Adrenal gland (tissue), 12 donors: Measurements from ENCODE around the gene TMEM196. TPM values are rescaled to one million over a fixed set of nuclear protein-coding genes. Genes with fewer than 3 reads are reported as not detected.
A peak's percentile ranks its signal among the peaks of the same experiment; 100 is the strongest.

Experiments used
- DNase-seq, 7 donors: peaks; one replicate each; pipeline ENCODE4 v3.0.0-alpha.2; 2019 to 2020
- H3K27ac ChIP-seq, 5 donors: fragments of 200-600 bp; sonication (generic) in 4 of 5; 1 replicate in 3 of 5; 2 replicates in 2 of 5; pipeline versions ENCODE4 v1.5.1 to v1.8.0; 2016 to 2020; ENCODE audit warnings: mild to moderate bottlenecking in 1 of 5
- H3K27me3 ChIP-seq: fragments of 200-600 bp; 2 replicates; pipeline ENCODE4 v1.8.0; 2021
- H3K36me3 ChIP-seq, 2 donors: fragments of 200-600 bp; replicated peaks in 1 of 2; 1 replicate in 1 of 2; 2 replicates in 1 of 2; pipeline versions ENCODE4 v1.5.1 to v1.8.0; 2018 to 2022
- H3K4me1 ChIP-seq, 2 donors: fragments of 200-600 bp; replicated peaks in 1 of 2; 1 replicate in 1 of 2; 2 replicates in 1 of 2; pipeline versions ENCODE4 v1.5.1 to v1.8.0; 2018 to 2021
- H3K4me3 ChIP-seq, 4 donors: fragments of 200-600 bp; sonication (generic) in 3 of 4; one replicate each; pipeline ENCODE4 v1.5.1; 2016 to 2018
- H3K9me3 ChIP-seq, 3 donors: fragments of 200-600 bp; sonication (generic) in 1 of 3; replicated peaks in 1 of 3; 1 replicate in 2 of 3; 2 replicates in 1 of 3; pipeline versions ENCODE4 v1.5.1 to v1.8.0; 2016 to 2021
- CTCF ChIP-seq, 6 experiments: fragments of 450-650 bp in 4 of 6; fragments of 200-600 bp in 2 of 6; sonication (generic) in 1 of 6; IDR thresholded peaks; 1 replicate in 5 of 6; 2 replicates in 1 of 6; pipeline versions ENCODE4 v1.5.1 to v1.8.0; 2016 to 2021; ENCODE audit warnings: antibody characterized with exemption in 6 of 6, mild to moderate bottlenecking in 2 of 6, moderate library complexity in 1 of 6
- POLR2A ChIP-seq, 2 donors: fragments of 450-650 bp; IDR thresholded peaks; one replicate each; pipeline ENCODE4 v1.6.1; 2017; ENCODE audit warnings: antibody characterized with exemption in 2 of 2, mild to moderate bottlenecking in 2 of 2, moderate library complexity in 1 of 2
- WGBS, 4 donors: extraction: QIAGEN DNeasy Blood & Tissue Kit in 2 of 4; methylation state at CpG; one replicate each; pipeline versions ENCODE4 v1.1.5 to v1.1.7; 2013 to 2017; 5-methylcytosine and 5-hydroxymethylcytosine counted together
- intact Hi-C, 2 donors: fragments of 100-400 bp; cut with DNase I; formaldehyde crosslinking; loops; one replicate each; pipeline versions ENCODE4 v1.14.1 to v1.15.0; 2022 to 2023
- polyA plus RNA-seq, 3 donors: library from polyadenylated mRNA; stranded (reverse); fragments of 200-250 nt in 2 of 3; fragments of 350-450 nt in 1 of 3; fragmentation: Illumina TruSeq in 1 of 3; extraction: RNeasy Lipid Tissue Mini Kit (QIAGEN cat#74804) in 1 of 3; gene quantifications; one replicate each; pipeline ENCODE4 v1.2.3, GENCODE V29; 2013 to 2014
- total RNA-seq, 9 donors: library from RNA; depleted of rRNA in 4 of 9; stranded (reverse); fragments of >200 nt in 4 of 9; fragments of 120-200 nt in 1 of 9; fragmentation: NEBNext Ultra II Directional in 1 of 9; extraction: Animal tissue kit (Norgen Biotek cat#: 25700) in 1 of 9; gene quantifications; one replicate each; pipeline versions ENCODE4 v1.1.0 to v1.2.4, GENCODE V29; 2013 to 2023
- donor health status: healthy with polysubstance abuse.
- donor health status: Bipolar disorder and iron deficiency.
- donor health status: DM: yes; HTN: yes; CAD: no.
- donor health status: DM: no; HTN: no; CAD: no.
- donor health status: DM: no; HTN: no; CAD: no.
- donor health status: DM: yes; HTN: yes; CAD: no.

The TMEM196 gene
- total and polyA plus RNA-seq, 12 donors, result 0.06 to 1.1 (median 0.16) TPM; not detected in 1

GRCh38 chr7:19752020-19752419 is 21.4 kb downstream of the TMEM196 start:
- H3K4me3 ChIP-seq, result no peak overlapping the region
- TF ChIP-seq CTCF (IDR thresholded peaks at IDR 0.05), result no peak
- no peak for TF ChIP-seq POLR2A (IDR thresholded peaks at IDR 0.05)
- no peaks in the 10 kb centered on the region for H3K27me3 ChIP-seq
- WGBS, 4 donors, result 78 to 87% (median 84%) methylated on average over 3 of the region's 3 CpGs
- no peaks in the 10 kb centered on the region for H3K36me3 ChIP-seq
- H3K9me3 ChIP-seq, result no peaks in the 10 kb centered on the region
- H3K27ac ChIP-seq, result no peak overlapping the region
- H3K4me1 ChIP-seq, result no peaks in the 10 kb centered on the region
- DNase-seq, result no peak
- intact Hi-C loops, result loop anchor here in 1 of 2 donors (10.0 kb wide), 1 partner anchor 423 kb away; no protein-coding TSS in a partner anchor

- Histone ChIP-seq H3K36me3 (no peaks in the 10 kb centered on the region), H3K4me3 (no peak overlapping the region), H3K27ac (no peak overlapping the region), H3K27me3 (no peaks in the 10 kb centered on the region), H3K9me3 (no peaks in the 10 kb centered on the region), H3K4me1 (no peaks in the 10 kb centered on the region)
- no peak for DNase-seq
- TF ChIP-seq CTCF (IDR thresholded peaks at IDR 0.05) (no peak), POLR2A (IDR thresholded peaks at IDR 0.05) (no peak)
- WGBS, 4 donors, result 79 to 84% (median 80%) methylated on average over 4 of the region's 4 CpGs
- intact Hi-C loops, result loop anchor here (10.0 kb wide), 2 partner anchors 425 to 845 kb away; no protein-coding TSS in a partner anchor
Measured at GRCh38 chr7:19749658-19750057, 23.8 kb downstream of the TMEM196 start.

- no peaks in the 10 kb centered on the region for H3K4me1 ChIP-seq
- no peak overlapping the region for H3K4me3 ChIP-seq
- intact Hi-C loops, result loop anchor here (10.0 kb wide), 1 partner anchor 847 kb away; no protein-coding TSS in a partner anchor
- H3K36me3 ChIP-seq, result no peaks in the 10 kb centered on the region
- WGBS, 4 donors, result 28 to 37% (median 29%) methylated on average over 4 of the region's 4 CpGs
- no peak overlapping the region for H3K27ac ChIP-seq
- no peak for DNase-seq
- TF ChIP-seq CTCF (IDR thresholded peaks at IDR 0.05) (peak; percentile 36 to 73 (median 50)), POLR2A (IDR thresholded peaks at IDR 0.05) (no peak)
- no peaks in the 10 kb centered on the region for H3K27me3 ChIP-seq
- H3K9me3 ChIP-seq, result no peaks in the 10 kb centered on the region
Measured at GRCh38 chr7:19747740-19748339, 25.6 kb downstream of the TMEM196 start.

- no peak for DNase-seq
- Histone ChIP-seq H3K27me3 (no peaks in the 10 kb centered on the region), H3K27ac (no peak overlapping the region), H3K9me3 (no peaks in the 10 kb centered on the region), H3K4me3 (no peak overlapping the region), H3K4me1 (no peaks in the 10 kb centered on the region), H3K36me3 (no peaks in the 10 kb centered on the region)
- intact Hi-C loops, result loop anchor here (10.0 kb wide), 1 partner anchor 851 kb away; no protein-coding TSS in a partner anchor
- no peak for TF ChIP-seq POLR2A (IDR thresholded peaks at IDR 0.05)
- TF ChIP-seq CTCF (IDR thresholded peaks at IDR 0.05), result no peak
- 57 to 64% (median 58%) methylated on average over 1 of the region's 1 CpG for WGBS, 4 donors
Measured at GRCh38 chr7:19744075-19744474, 29.3 kb downstream of the TMEM196 start.
